ENCODE results near the gene DEPDC5.
A peak's percentile ranks its signal among the peaks of the same experiment; 100 is the strongest.

DEPDC5 gene

GRCh38 chr22:31956360-31956759 lies 202.5 kb downstream of the DEPDC5 start:
- intact Hi-C loops (cut with DNase I; ENCODE audit: low total_unique reads), result no loop called here
- Histone ChIP-seq H3K36me3 (peaks cover 29 to 32% (median 31%) of the 10 kb centered on the region in 3 donors), H3K27me3 (no peaks in the 10 kb centered on the region), H3K4me3 (no peak overlapping the region), H3K9me3 (no peaks in the 10 kb centered on the region), H3K4me1 (peaks cover 0 to 45% (median 36%) of the 10 kb centered on the region in 4 donors), H3K27ac (peak overlapping the region; percentile 81 to 99)
- no peak for DNase-seq
- no peak for TF ChIP-seq CTCF (IDR thresholded peaks at IDR 0.05)

Measured in tibial artery (tissue), 4 donors.